ENCODE results near the gene TEX2.

- TF ChIP-seq CTCF (IDR thresholded peaks at IDR 0.05) (no peak), POLR2A (IDR thresholded peaks at IDR 0.05) (no peak)
Measured at GRCh38 chr17:64151016-64151368, 112.1 kb downstream of the TEX2 start.

Data from Peyer's patch (tissue), 4 donors.